ENCODE measurements around the gene C2CD5.

DNA sequence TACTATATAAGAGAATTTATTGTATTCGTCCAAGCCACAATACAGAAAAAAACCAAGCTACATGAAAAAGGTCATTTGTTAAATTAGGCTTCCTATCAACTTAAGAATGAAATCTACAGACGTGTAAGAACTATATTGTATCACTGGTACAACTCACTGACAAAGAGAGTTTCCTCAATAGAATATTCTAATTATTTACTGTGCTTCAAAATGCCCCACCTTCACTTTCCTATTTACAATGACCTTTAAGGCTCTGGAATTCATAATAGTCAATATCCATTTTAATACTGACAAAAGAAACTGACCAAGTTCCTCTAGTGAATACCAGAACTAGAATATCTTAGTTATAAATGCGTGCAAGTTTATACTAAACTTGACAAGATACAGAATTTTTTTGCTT, 55.9 kb downstream of the C2CD5 start:
- TF ChIP-seq, protein P1, sequence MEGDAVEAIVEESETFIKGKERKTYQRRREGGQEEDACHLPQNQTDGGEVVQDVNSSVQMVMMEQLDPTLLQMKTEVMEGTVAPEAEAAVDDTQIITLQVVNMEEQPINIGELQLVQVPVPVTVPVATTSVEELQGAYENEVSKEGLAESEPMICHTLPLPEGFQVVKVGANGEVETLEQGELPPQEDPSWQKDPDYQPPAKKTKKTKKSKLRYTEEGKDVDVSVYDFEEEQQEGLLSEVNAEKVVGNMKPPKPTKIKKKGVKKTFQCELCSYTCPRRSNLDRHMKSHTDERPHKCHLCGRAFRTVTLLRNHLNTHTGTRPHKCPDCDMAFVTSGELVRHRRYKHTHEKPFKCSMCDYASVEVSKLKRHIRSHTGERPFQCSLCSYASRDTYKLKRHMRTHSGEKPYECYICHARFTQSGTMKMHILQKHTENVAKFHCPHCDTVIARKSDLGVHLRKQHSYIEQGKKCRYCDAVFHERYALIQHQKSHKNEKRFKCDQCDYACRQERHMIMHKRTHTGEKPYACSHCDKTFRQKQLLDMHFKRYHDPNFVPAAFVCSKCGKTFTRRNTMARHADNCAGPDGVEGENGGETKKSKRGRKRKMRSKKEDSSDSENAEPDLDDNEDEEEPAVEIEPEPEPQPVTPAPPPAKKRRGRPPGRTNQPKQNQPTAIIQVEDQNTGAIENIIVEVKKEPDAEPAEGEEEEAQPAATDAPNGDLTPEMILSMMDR (IDR thresholded peaks at IDR 0.05): no peak
- no peak for TF ChIP-seq POLR2A (IDR thresholded peaks at IDR 0.05)
